ENCODE results near the gene BTF3L4. TPM values are rescaled to one million over a fixed set of nuclear protein-coding genes. Genes with fewer than 3 reads are reported as not detected.

Gene BTF3L4
- total RNA-seq, 1 donor from 2014 or later = 47.1 TPM

DNA sequence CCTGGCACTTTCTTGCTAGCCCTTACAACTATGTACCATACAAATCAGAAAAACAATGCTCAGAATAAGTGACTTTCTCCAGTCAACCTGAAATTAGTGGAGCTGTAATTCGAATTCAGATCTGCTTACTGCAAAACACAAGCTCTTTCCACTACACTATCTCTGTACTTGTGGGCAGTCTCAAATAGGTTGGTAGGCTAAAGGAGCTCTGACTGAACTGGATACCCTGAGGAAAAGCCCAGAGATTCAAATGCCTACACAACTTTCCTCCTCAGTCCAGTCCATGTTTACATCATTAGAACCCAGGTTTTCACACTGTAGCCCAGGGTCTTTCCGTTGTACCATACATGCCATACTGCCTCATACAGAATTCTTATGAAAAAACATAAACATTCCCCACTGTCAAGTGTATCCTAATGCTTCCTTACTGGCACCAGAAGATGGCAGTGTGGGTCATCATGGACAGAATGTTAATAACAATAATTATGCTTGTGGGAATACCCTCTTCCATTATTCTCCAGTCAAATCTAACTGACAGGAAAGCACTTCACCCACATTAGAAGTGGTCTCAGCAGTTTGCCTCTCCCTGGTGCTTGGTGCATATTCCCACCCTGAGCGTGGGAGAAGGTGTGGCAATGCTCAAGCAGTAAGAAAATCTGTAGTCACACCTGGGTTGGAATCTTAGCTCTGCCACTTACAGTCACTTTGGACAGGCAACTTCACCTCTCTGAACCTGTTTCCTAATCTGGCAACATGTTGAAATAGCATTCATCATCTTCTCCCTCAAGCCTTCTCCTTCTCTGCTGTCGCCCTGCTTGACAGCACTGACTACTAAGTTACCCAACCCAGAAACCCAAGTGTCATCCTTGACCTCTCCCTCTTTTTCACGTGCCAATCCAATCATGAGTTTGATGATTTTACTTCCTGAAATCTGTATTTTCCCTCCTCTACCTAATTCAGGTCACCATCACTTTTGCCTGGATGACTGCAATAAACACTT is 71.4 kb downstream of the BTF3L4 start:
- no peaks in the 10 kb centered on the region for H4K20me1 ChIP-seq (ENCODE audit: insufficient read depth, low read length)
- H3K4me3 ChIP-seq (ENCODE audit: insufficient read depth, low read depth, low read length) = no peak overlapping the region
- Mint-ChIP-seq H3K27me3 (ENCODE audit: low read depth, unreplicated experiment) (peaks cover 13% of the 10 kb centered on the region), H3K9me3 (ENCODE audit: unreplicated experiment) (peaks cover 2% of the 10 kb centered on the region), H3K4me1 (ENCODE audit: low read depth, unreplicated experiment) (no peaks in the 10 kb centered on the region), H3K4me3 (ENCODE audit: unreplicated experiment) (no peak overlapping the region), H3K36me3 (ENCODE audit: low read depth, unreplicated experiment) (no peaks in the 10 kb centered on the region), H3K27ac (ENCODE audit: unreplicated experiment) (no peak overlapping the region)
- TF ChIP-seq CTCF (IDR thresholded peaks at IDR 0.05; ENCODE audit: insufficient read depth, low read depth, low read length) = peak; percentile 95
- no peak for TF ChIP-seq EZH2 (IDR thresholded peaks at IDR 0.05; ENCODE audit: insufficient read depth, low read length)
- DNase-seq (ENCODE audit: low read depth) = peak; percentile 39
- H3K36me3 ChIP-seq (ENCODE audit: insufficient read depth, low read length) = no peaks in the 10 kb centered on the region
- peak; percentile 20 for FAIRE-seq
- no peaks in the 10 kb centered on the region for H3K4me1 ChIP-seq (ENCODE audit: insufficient read depth, low read length)
- no peak overlapping the region for H3K27ac ChIP-seq (ENCODE audit: low read depth, low read length)
- H3K27me3 ChIP-seq (ENCODE audit: insufficient read depth, low read length) = peaks cover 4% of the 10 kb centered on the region
- H3K4me2 ChIP-seq (ENCODE audit: low read length) = no peak overlapping the region
- no peak overlapping the region for H2AFZ ChIP-seq (ENCODE audit: low read depth, low read length)
- no peak overlapping the region for H3K9ac ChIP-seq (ENCODE audit: low read length)
- no peaks in the 10 kb centered on the region for H3K79me2 ChIP-seq (ENCODE audit: insufficient read depth, low read length)
- no peaks in the 10 kb centered on the region for H3K9me3 ChIP-seq (ENCODE audit: insufficient read depth, low read depth, low read length)

GRCh38 chr1:52139817-52140540 is 83.9 kb downstream of the BTF3L4 start:
- Histone ChIP-seq H3K79me2 (ENCODE audit: insufficient read depth, low read length) (peaks cover 26% of the 10 kb centered on the region), H3K27me3 (ENCODE audit: insufficient read depth, low read length) (no peaks in the 10 kb centered on the region), H3K27ac (ENCODE audit: low read depth, low read length) (peak overlapping the region; percentile 7), H3K36me3 (ENCODE audit: insufficient read depth, low read length) (no peaks in the 10 kb centered on the region), H3K9ac (ENCODE audit: low read length) (no peak overlapping the region), H3K4me2 (ENCODE audit: low read length) (peak overlapping the region; percentile 40), H3K9me3 (ENCODE audit: insufficient read depth, low read depth, low read length) (no peaks in the 10 kb centered on the region), H2AFZ (ENCODE audit: low read depth, low read length) (no peak overlapping the region), H4K20me1 (ENCODE audit: insufficient read depth, low read length) (peaks cover 8% of the 10 kb centered on the region), H3K4me1 (ENCODE audit: insufficient read depth, low read length) (peaks cover 5% of the 10 kb centered on the region), H3K4me3 (ENCODE audit: insufficient read depth, low read depth, low read length) (no peak overlapping the region)
- no peak overlapping the region for H3K4me3 Mint-ChIP-seq (ENCODE audit: unreplicated experiment)
- no peak overlapping the region for H3K27ac Mint-ChIP-seq (ENCODE audit: unreplicated experiment)
- H3K9me3 Mint-ChIP-seq (ENCODE audit: unreplicated experiment) = no peaks in the 10 kb centered on the region
- peaks cover 16% of the 10 kb centered on the region for H3K4me1 Mint-ChIP-seq (ENCODE audit: low read depth, unreplicated experiment)
- DNase-seq (ENCODE audit: low read depth) = peak; percentile 82
- no peaks in the 10 kb centered on the region for H3K36me3 Mint-ChIP-seq (ENCODE audit: low read depth, unreplicated experiment)
- TF ChIP-seq CTCF (IDR thresholded peaks at IDR 0.05; ENCODE audit: insufficient read depth, low read depth, low read length) (no peak), EZH2 (IDR thresholded peaks at IDR 0.05; ENCODE audit: insufficient read depth, low read length) (no peak)
- FAIRE-seq = no peak
- no peaks in the 10 kb centered on the region for H3K27me3 Mint-ChIP-seq (ENCODE audit: low read depth, unreplicated experiment)

Other genes starting within 250 kb of the BTF3L4 start
- gene NRDC, start 177.6 kb upstream of the BTF3L4 start, total RNA-seq = 150 and 170 TPM in 2 replicates
- gene RAB3B, start 65.6 kb upstream of the BTF3L4 start, total RNA-seq = 40.0 and 49.2 TPM in 2 replicates
- gene KTI12, start 22.5 kb upstream of the BTF3L4 start, total RNA-seq = 8.6 and 9.5 TPM in 2 replicates
- gene TXNDC12, start 1.1 kb upstream of the BTF3L4 start, total RNA-seq = 66.8 and 73.0 TPM in 2 replicates
- 16.4 and 16.5 TPM in 2 replicates for gene ZFYVE9, start 85.8 kb downstream of the BTF3L4 start, total RNA-seq

All from astrocyte (in vitro differentiated cells and primary cell).